Caco-2 (cell line): ENCODE results near the gene SERPINB13. TPM values are rescaled to one million over a fixed set of nuclear protein-coding genes. Genes with fewer than 3 reads are reported as not detected.
"Not testable (repeated sequence)": the region's sequence is repeated elsewhere in the genome, so short reads cannot be mapped to it uniquely, and the experiment has no call there.

Experiments used
- BruUV-seq: library from RNA; stranded (reverse); fragments of 400-500 nt; replicated peaks from 2 replicates; lab custom pipeline; 2021; lab: Mats Ljungman, UMichigan
- CTCF ChIA-PET: fragments of 300-600 bp; sonication (Branson Sonifier 250); formaldehyde crosslinking; loops from one replicate; lab custom pipeline; 2022; ENCODE audit warnings: antibody characterized with exemption; lab: Charles Lee
- POLR2A ChIA-PET: fragments of 300-600 bp; sonication (Branson Sonifier 250); formaldehyde crosslinking; loops from one replicate; lab custom pipeline; 2022; ENCODE audit warnings: antibody characterized with exemption; lab: Charles Lee
- DNase-seq, 2 experiments: peaks; one replicate each; pipeline versions ENCODE4 v3.0.0 to v3.0.0-alpha.2; 2020 to 2022
- H3K27me3 ChIP-seq: replicated peaks from 2 replicates; pipeline ENCODE4 v1.6.0; 2011; ENCODE audit warnings: low read length; ENCODE audit not compliant: control insufficient read depth, insufficient read depth
- H3K36me3 ChIP-seq: 2 replicates; pipeline ENCODE4 v1.5.1; 2011; ENCODE audit warnings: low read length; ENCODE audit not compliant: control insufficient read depth, insufficient read depth
- H3K4me1 ChIP-seq: fragments of 250-450 bp; sonication (Bioruptor Pico); 2 replicates; pipeline ENCODE4 v1.5.1; 2020; ENCODE audit warnings: mild to moderate bottlenecking
- H3K4me3 ChIP-seq: 2 replicates; pipeline ENCODE4 v1.5.1; 2011; ENCODE audit warnings: low read depth, mild to moderate bottlenecking, control low read depth, low read length
- H3K9me3 ChIP-seq: fragments of 250-450 bp; sonication (Bioruptor Pico); 2 replicates; pipeline ENCODE4 v1.5.1; 2020; ENCODE audit warnings: mild to moderate bottlenecking, moderate library complexity
- H3K27ac Mint-ChIP-seq: one replicate; pipeline ENCODE4 v1.8.0; 2022; ENCODE audit warnings: mixed read lengths; ENCODE audit not compliant: unreplicated experiment
- H3K27me3 Mint-ChIP-seq: one replicate; pipeline ENCODE4 v1.8.0; 2022; ENCODE audit warnings: mixed read lengths; ENCODE audit not compliant: insufficient read depth, unreplicated experiment
- H3K36me3 Mint-ChIP-seq: one replicate; pipeline ENCODE4 v1.8.0; 2022; ENCODE audit warnings: mild to moderate bottlenecking, mixed read lengths; ENCODE audit not compliant: insufficient read depth, unreplicated experiment
- H3K4me1 Mint-ChIP-seq: one replicate; pipeline ENCODE4 v1.8.0; 2022; ENCODE audit warnings: low read depth, mixed read lengths; ENCODE audit not compliant: unreplicated experiment
- H3K4me3 Mint-ChIP-seq: one replicate; pipeline ENCODE4 v1.8.0; 2022; ENCODE audit warnings: mild to moderate bottlenecking, moderate library complexity, mixed read lengths; ENCODE audit not compliant: unreplicated experiment
- H3K9me3 Mint-ChIP-seq: one replicate; pipeline ENCODE4 v1.8.0; 2022; ENCODE audit warnings: mixed read lengths; ENCODE audit not compliant: unreplicated experiment
- intact Hi-C: fragments of 100-400 bp; cut with micrococcal nuclease; formaldehyde crosslinking; loops from one replicate; pipeline ENCODE4 v1.10.0; 2022; ENCODE audit not compliant: unreplicated experiment
- total RNA-seq: library from RNA; stranded (reverse); gene quantifications from 2 replicates; pipeline ENCODE4 v1.2.3, GENCODE V29; 2022
- TF ChIP-seq, protein P1 (sequence below), 2 experiments: fragments of 200-600 bp in 1 of 2; IDR thresholded peaks; 1 replicate in 1 of 2; 2 replicates in 1 of 2; pipeline versions ENCODE4 v1.5.1 to v1.8.0; 2011 to 2022; ENCODE audit warnings: antibody characterized with exemption in 1 of 2, control low read depth in 1 of 2, inconsistent platforms in 1 of 2, low read depth in 1 of 2, low read length in 1 of 2, mild to moderate bottlenecking in 1 of 2, moderate library complexity in 1 of 2; ENCODE audit not compliant: insufficient read depth in 1 of 2, severe bottlenecking in 1 of 2, unreplicated experiment in 1 of 2

The SERPINB13 gene
- total RNA-seq, 1 experiment from 2014 or later: not detected

DNA sequence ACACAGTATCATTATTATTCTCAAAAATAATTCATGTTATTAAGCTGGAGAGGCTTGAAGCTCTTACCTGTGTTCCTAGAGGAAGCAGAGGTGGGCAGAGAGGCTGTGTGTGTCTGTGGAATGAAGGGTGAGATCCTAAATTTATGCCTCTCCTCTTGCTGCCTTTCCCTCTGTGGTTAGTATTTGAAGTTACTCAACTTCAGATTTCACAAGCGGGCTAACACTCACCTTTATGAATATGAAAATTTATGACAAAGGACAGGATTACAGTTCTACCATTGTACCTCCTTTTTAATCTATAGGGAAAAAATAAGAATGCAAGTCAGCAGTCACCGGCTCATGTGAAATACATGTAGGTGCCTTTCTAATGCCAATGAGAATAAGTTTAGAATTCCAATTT lies 57.0 kb downstream of the SERPINB13 start, which contains the start of gene SERPINB4:
SERPINB4 (minus strand) TSS at position 115 of the 400 bp plus-strand sequence. CDS start 679 bp downstream, outside the sequence.
- H3K27me3 Mint-ChIP-seq, BruUV-seq, H3K9me3 ChIP-seq, H3K9me3 Mint-ChIP-seq, H3K36me3 Mint-ChIP-seq, intact Hi-C loops, H3K4me3 Mint-ChIP-seq, POLR2A ChIA-PET, H3K36me3 ChIP-seq, H3K4me1 ChIP-seq, H3K4me1 Mint-ChIP-seq, H3K4me3 ChIP-seq, CTCF ChIA-PET, DNase-seq, H3K27me3 ChIP-seq, H3K27ac Mint-ChIP-seq: not testable (repeated sequence)

DNA sequence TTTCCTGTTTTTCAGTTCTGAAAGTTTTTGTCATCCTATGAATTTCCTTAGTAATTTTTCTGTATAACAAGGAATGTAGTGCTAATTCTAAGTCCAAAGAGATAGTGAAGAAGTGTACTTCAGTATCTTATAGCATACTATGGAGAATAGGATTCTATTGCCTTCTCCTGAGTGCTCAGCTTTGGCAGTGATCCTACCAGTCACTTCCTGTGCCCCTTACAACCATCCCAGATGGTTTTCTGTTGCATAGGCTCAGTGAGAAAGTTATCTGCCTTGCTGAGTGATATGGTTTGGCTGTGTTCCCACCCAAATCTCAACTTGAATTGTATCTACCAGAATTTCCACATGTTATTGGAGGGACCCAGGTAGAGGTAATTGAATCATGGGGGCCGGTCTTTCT lies 57.6 kb downstream of the SERPINB13 start:
- not testable (repeated sequence) for BruUV-seq, H3K9me3 ChIP-seq

GRCh38 chr18:63646936-63647335 lies 59.8 kb downstream of the SERPINB13 start:
- CTCF ChIA-PET: no interaction called here
- intact Hi-C loops: no loop called here
- no peaks in the 10 kb centered on the region for H3K36me3 Mint-ChIP-seq

More for the DNA sequence above, 57.6 kb downstream of the SERPINB13 start:
- intact Hi-C loops, H3K4me1 ChIP-seq, H3K4me1 Mint-ChIP-seq, H3K36me3 ChIP-seq, H3K4me3 Mint-ChIP-seq, H3K27me3 ChIP-seq, POLR2A ChIA-PET, H3K36me3 Mint-ChIP-seq, CTCF ChIA-PET, H3K27ac Mint-ChIP-seq, DNase-seq, H3K4me3 ChIP-seq, H3K9me3 Mint-ChIP-seq, H3K27me3 Mint-ChIP-seq: not testable (repeated sequence)

DNA sequence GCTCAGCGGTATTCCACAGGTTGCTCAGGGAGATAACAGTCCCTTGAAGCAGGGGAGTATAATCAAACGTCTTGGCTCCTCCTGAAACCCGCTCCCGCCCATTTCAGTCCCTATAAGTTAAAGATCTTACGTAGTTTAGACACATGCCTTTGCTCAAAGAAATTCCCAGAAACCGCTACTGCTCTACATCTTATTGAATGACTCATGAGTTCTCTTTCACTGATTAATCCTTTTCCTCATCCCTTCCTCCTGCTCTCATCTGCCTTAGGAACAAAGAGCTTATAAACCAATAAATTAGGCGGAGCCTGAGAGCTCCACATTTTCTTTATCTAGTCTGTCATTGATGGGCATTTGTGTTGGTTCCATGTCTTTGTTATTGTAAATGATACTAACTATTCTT lies 61.1 kb downstream of the SERPINB13 start:
- Mint-ChIP-seq H3K36me3 (no peaks in the 10 kb centered on the region), H3K27me3 (peaks cover 4% of the 10 kb centered on the region), H3K9me3 (no peaks in the 10 kb centered on the region), H3K4me1 (no peaks in the 10 kb centered on the region), H3K4me3 (no peak overlapping the region), H3K27ac (no peak overlapping the region)
- TF ChIP-seq, protein P1, sequence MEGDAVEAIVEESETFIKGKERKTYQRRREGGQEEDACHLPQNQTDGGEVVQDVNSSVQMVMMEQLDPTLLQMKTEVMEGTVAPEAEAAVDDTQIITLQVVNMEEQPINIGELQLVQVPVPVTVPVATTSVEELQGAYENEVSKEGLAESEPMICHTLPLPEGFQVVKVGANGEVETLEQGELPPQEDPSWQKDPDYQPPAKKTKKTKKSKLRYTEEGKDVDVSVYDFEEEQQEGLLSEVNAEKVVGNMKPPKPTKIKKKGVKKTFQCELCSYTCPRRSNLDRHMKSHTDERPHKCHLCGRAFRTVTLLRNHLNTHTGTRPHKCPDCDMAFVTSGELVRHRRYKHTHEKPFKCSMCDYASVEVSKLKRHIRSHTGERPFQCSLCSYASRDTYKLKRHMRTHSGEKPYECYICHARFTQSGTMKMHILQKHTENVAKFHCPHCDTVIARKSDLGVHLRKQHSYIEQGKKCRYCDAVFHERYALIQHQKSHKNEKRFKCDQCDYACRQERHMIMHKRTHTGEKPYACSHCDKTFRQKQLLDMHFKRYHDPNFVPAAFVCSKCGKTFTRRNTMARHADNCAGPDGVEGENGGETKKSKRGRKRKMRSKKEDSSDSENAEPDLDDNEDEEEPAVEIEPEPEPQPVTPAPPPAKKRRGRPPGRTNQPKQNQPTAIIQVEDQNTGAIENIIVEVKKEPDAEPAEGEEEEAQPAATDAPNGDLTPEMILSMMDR (IDR thresholded peaks at IDR 0.05; ENCODE audit: insufficient read depth in 1 of 2, low read depth in 1 of 2, low read length in 1 of 2, severe bottlenecking in 1 of 2, unreplicated experiment in 1 of 2): no peak
- Histone ChIP-seq H3K9me3 (no peaks in the 10 kb centered on the region), H3K27me3 (no peaks in the 10 kb centered on the region), H3K4me3 (no peak overlapping the region), H3K36me3 (no peaks in the 10 kb centered on the region), H3K4me1 (no peaks in the 10 kb centered on the region)
- BruUV-seq: no TSS peak
- CTCF ChIA-PET: no interaction called here
- DNase-seq: no peak
- intact Hi-C loops: no loop called here
- POLR2A ChIA-PET: no interaction called here

More at GRCh38 chr18:63646936-63647335, 59.8 kb downstream of the SERPINB13 start:
- Mint-ChIP-seq H3K27ac (no peak overlapping the region), H3K4me1 (no peaks in the 10 kb centered on the region), H3K27me3 (peaks cover 4% of the 10 kb centered on the region), H3K4me3 (no peak overlapping the region), H3K9me3 (no peaks in the 10 kb centered on the region)
- Histone ChIP-seq H3K27me3 (no peaks in the 10 kb centered on the region), H3K4me3 (no peak overlapping the region), H3K36me3 (no peaks in the 10 kb centered on the region), H3K4me1 (no peaks in the 10 kb centered on the region), H3K9me3 (no peaks in the 10 kb centered on the region)
- DNase-seq: no peak
- POLR2A ChIA-PET: no interaction called here
- TF ChIP-seq, protein P1 (IDR thresholded peaks at IDR 0.05; ENCODE audit: insufficient read depth in 1 of 2, low read depth in 1 of 2, low read length in 1 of 2, severe bottlenecking in 1 of 2, unreplicated experiment in 1 of 2): no peak
- no TSS peak for BruUV-seq

Other genes with a start within 250 kb of the SERPINB13 start
- gene KDSR, start 220.1 kb upstream of the SERPINB13 start, total RNA-seq: 22.8 and 26.8 TPM in 2 replicates
- 35.0 and 35.3 TPM in 2 replicates for gene VPS4B, start 164.9 kb upstream of the SERPINB13 start, total RNA-seq
- gene SERPINB5, start 110.4 kb upstream of the SERPINB13 start, total RNA-seq: not detected in 2 replicates
- not detected in 2 replicates for gene SERPINB12, start 45.0 kb upstream of the SERPINB13 start, total RNA-seq
- gene SERPINB4, start 56.9 kb downstream of the SERPINB13 start, total RNA-seq: not detected in 2 replicates
- gene SERPINB3, start 74.5 kb downstream of the SERPINB13 start, total RNA-seq: not detected in 2 replicates
- gene SERPINB11, start 115.6 kb downstream of the SERPINB13 start, total RNA-seq: not detected in 2 replicates
- gene SERPINB7, start 188.1 kb downstream of the SERPINB13 start, total RNA-seq: not detected in 2 replicates